Measurements from ENCODE around the gene EXOC8. TPM values are rescaled to one million over a fixed set of nuclear protein-coding genes. Genes with fewer than 3 reads are reported as not detected.

The EXOC8 gene
- total and polyA plus RNA-seq, 2 of the 13 experiments (the other 11 are each of a cell fraction or from before 2014, with no cell fraction given), result 2.1 to 7.9 TPM

GRCh38 chr1:231337043-231337471 lies 595 bp downstream of the EXOC8 start (continued):
- TF ChIP-seq POGK (CRISPR knock-in tag; conservative IDR thresholded peaks at IDR 0.05) (0 out of 2 replicates have a peak, but pooled peaks have one; percentile 16), PTBP1 (IDR thresholded peaks at IDR 0.05; ENCODE audit: low read depth, low read length, poor library complexity, severe bottlenecking) (peak; percentile 39), KAT7 (CRISPR knock-in tag; IDR thresholded peaks at IDR 0.05; ENCODE audit: borderline replicate concordance) (peak; percentile 55), ZSCAN5A (CRISPR knock-in tag; IDR thresholded peaks at IDR 0.05; ENCODE audit: borderline replicate concordance) (no peak), ZKSCAN1 (IDR thresholded peaks at IDR 0.05; ENCODE audit: low read length) (no peak), ZNF276 (CRISPR knock-in tag; IDR thresholded peaks at IDR 0.05; ENCODE audit: low read depth) (0 out of 2 replicates have a peak, but pooled peaks have one; percentile 48), PHF21A (CRISPR knock-in tag; IDR thresholded peaks at IDR 0.05) (no peak), EED (CRISPR knock-in tag; IDR thresholded peaks at IDR 0.05) (0 out of 2 replicates have a peak, but pooled peaks have one; percentile 0), ZSCAN22 (CRISPR knock-in tag; IDR thresholded peaks at IDR 0.05) (no peak), ZBTB7A (CRISPR knock-in tag; IDR thresholded peaks at IDR 0.05) (no peak), NFIB (CRISPR knock-in tag; IDR thresholded peaks at IDR 0.05; ENCODE audit: borderline replicate concordance) (peak; percentile 88; the same call in 1 of the 2 replicates), ZNF615 (CRISPR knock-in tag; IDR thresholded peaks at IDR 0.05; ENCODE audit: borderline replicate concordance) (peak; percentile 44; the same call in 1 of the 2 replicates), KDM5A (IDR thresholded peaks at IDR 0.05; ENCODE audit: borderline replicate concordance, low read length) (peak; percentile 21; the same call in 1 of the 2 replicates), ESRRA (CRISPR knock-in tag; IDR thresholded peaks at IDR 0.05; ENCODE audit: low read depth) (0 out of 2 replicates have a peak, but pooled peaks have one; percentile 37), ZNF530 (CRISPR knock-in tag; IDR thresholded peaks at IDR 0.05; ENCODE audit: low read depth) (no peak), PHF8 (CRISPR knock-in tag; IDR thresholded peaks at IDR 0.05) (no peak), NFAT5 (CRISPR knock-in tag; IDR thresholded peaks at IDR 0.05) (no peak), MEIS2 (CRISPR knock-in tag; IDR thresholded peaks at IDR 0.05) (0 out of 2 replicates have a peak, but pooled peaks have one; percentile 1), AGO2 (optimal IDR thresholded peaks at IDR 0.05; ENCODE audit: low read depth, low read length) (peak; percentile 3), ZNF30 (CRISPR knock-in tag; IDR thresholded peaks at IDR 0.05) (no peak), HHEX (CRISPR knock-in tag; IDR thresholded peaks at IDR 0.05) (no peak)

Measured in HepG2 (cell line).